ENCODE data around the gene BTG3. TPM values are rescaled to one million over a fixed set of nuclear protein-coding genes. Genes with fewer than 3 reads are reported as not detected.

Gene BTG3
- total and polyA plus RNA-seq, 9 of the 15 experiments (the other 6 are each of a cell fraction or from before 2014, with no cell fraction given), result 11.7 to 43.0 (median 29.7) TPM

DNA sequence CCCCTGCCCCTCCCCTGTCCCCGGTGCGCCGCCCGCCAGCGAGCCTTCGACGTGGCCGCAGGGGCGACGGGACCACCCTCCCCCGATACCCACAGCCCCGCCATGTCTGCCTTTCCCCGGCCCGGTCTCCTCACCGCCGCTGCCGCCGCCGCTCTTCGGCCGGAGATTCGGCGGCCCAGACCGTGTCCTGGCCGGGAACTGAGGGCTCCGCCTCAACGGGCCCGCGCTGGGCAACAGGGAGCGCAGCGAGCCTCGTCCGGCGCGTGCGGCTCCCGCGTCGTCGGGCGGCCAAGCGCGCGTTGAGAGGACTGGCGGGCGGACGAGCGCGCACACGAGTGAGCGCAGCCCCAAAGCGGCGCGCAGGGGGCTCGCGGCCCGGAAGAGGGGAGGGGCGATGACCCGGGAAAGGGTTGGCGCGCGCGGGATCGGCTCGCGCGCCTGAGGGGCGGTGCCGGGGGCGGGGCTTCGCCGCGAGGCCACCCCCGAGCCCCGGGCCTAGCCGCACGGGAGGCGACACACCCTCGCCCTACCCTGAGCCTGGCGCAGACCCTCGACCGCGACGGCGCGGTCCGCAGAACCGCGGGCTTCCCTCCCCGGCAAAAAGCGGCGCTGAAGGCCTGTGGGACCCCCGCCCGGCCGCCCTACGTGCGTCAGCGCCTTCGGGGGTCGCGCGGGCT is at the start of gene BTG3 (continued):
- TF ChIP-seq, protein P1, sequence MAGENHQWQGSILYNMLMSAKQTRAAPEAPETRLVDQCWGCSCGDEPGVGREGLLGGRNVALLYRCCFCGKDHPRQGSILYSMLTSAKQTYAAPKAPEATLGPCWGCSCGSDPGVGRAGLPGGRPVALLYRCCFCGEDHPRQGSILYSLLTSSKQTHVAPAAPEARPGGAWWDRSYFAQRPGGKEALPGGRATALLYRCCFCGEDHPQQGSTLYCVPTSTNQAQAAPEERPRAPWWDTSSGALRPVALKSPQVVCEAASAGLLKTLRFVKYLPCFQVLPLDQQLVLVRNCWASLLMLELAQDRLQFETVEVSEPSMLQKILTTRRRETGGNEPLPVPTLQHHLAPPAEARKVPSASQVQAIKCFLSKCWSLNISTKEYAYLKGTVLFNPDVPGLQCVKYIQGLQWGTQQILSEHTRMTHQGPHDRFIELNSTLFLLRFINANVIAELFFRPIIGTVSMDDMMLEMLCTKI (IDR thresholded peaks at IDR 0.05; ENCODE audit: partially characterized antibody), result no peak
- TF ChIP-seq BMI1 (IDR thresholded peaks at IDR 0.05; ENCODE audit: low read length) (no peak), ZNF282 (CRISPR knock-in tag; IDR thresholded peaks at IDR 0.05) (no peak), ZBTB17 (CRISPR knock-in tag; IDR thresholded peaks at IDR 0.05) (no peak; the same call in 1 of the 2 replicates), ERF (CRISPR knock-in tag; IDR thresholded peaks at IDR 0.05) (peak; percentile 51), ZNF384 (IDR thresholded peaks at IDR 0.05; ENCODE audit: low read depth, low read length) (no peak), PML (IDR thresholded peaks at IDR 0.05; ENCODE audit: low read length) (0 out of 2 replicates have a peak, but pooled peaks have one; percentile 40), POLR2A (conservative IDR thresholded peaks at IDR 0.05) (peak; percentile 87), ZBTB7A (IDR thresholded peaks at IDR 0.05; ENCODE audit: borderline replicate concordance, control insufficient read depth, low read depth, low read length) (peak; percentile 90), MTA2 (IDR thresholded peaks at IDR 0.05; ENCODE audit: low read depth) (no peak), MYBL2 (IDR thresholded peaks at IDR 0.05; ENCODE audit: low read depth) (no peak), MYBL2 (CRISPR knock-in tag; IDR thresholded peaks at IDR 0.05; ENCODE audit: borderline replicate concordance) (no peak), NR4A1 (CRISPR knock-in tag; IDR thresholded peaks at IDR 0.05) (no peak), NR4A1 (tag; IDR thresholded peaks at IDR 0.05) (no peak), POLR2AphosphoS5 (IDR thresholded peaks at IDR 0.05; ENCODE audit: control insufficient read depth, insufficient read depth, low read depth, low read length) (peak; percentile 91), STAT5A (IDR thresholded peaks at IDR 0.05; ENCODE audit: borderline replicate concordance, low read length) (no peak), MECOM (CRISPR knock-in tag; IDR thresholded peaks at IDR 0.05) (no peak), PHF20 (IDR thresholded peaks at IDR 0.05; ENCODE audit: partially characterized antibody) (no peak), CBFB (CRISPR knock-in tag; IDR thresholded peaks at IDR 0.05) (no peak), SUPT5H (IDR thresholded peaks at IDR 0.05) (peak; percentile 82), ARID1B (IDR thresholded peaks at IDR 0.05) (no peak), CBX3 (IDR thresholded peaks at IDR 0.05; ENCODE audit: borderline replicate concordance in 1 of 2, low read length in 2 of 2) (no peak), CBX1 (IDR thresholded peaks at IDR 0.05; ENCODE audit: low read depth) (peak; percentile 88), RFX7 (CRISPR knock-in tag; IDR thresholded peaks at IDR 0.05) (no peak), ZNF584 (CRISPR knock-in tag; IDR thresholded peaks at IDR 0.05; ENCODE audit: low read depth) (no peak)
- TF ChIP-seq, protein P2, sequence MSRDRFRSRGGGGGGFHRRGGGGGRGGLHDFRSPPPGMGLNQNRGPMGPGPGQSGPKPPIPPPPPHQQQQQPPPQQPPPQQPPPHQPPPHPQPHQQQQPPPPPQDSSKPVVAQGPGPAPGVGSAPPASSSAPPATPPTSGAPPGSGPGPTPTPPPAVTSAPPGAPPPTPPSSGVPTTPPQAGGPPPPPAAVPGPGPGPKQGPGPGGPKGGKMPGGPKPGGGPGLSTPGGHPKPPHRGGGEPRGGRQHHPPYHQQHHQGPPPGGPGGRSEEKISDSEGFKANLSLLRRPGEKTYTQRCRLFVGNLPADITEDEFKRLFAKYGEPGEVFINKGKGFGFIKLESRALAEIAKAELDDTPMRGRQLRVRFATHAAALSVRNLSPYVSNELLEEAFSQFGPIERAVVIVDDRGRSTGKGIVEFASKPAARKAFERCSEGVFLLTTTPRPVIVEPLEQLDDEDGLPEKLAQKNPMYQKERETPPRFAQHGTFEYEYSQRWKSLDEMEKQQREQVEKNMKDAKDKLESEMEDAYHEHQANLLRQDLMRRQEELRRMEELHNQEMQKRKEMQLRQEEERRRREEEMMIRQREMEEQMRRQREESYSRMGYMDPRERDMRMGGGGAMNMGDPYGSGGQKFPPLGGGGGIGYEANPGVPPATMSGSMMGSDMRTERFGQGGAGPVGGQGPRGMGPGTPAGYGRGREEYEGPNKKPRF (IDR thresholded peaks at IDR 0.05; ENCODE audit: low read depth, low read length), result no peak
- TF ChIP-seq, protein P3, sequence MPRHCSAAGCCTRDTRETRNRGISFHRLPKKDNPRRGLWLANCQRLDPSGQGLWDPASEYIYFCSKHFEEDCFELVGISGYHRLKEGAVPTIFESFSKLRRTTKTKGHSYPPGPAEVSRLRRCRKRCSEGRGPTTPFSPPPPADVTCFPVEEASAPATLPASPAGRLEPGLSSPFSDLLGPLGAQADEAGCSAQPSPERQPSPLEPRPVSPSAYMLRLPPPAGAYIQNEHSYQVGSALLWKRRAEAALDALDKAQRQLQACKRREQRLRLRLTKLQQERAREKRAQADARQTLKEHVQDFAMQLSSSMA (CRISPR knock-in tag; IDR thresholded peaks at IDR 0.05), result no peak
- TF ChIP-seq, protein P4, sequence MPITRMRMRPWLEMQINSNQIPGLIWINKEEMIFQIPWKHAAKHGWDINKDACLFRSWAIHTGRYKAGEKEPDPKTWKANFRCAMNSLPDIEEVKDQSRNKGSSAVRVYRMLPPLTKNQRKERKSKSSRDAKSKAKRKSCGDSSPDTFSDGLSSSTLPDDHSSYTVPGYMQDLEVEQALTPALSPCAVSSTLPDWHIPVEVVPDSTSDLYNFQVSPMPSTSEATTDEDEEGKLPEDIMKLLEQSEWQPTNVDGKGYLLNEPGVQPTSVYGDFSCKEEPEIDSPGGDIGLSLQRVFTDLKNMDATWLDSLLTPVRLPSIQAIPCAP (CRISPR knock-in tag; IDR thresholded peaks at IDR 0.05; ENCODE audit: borderline replicate concordance), result no peak

Data from K562 (cell line).